Sigmoid colon (tissue), 4 donors: ENCODE measurements around the gene C17orf100.

Experiments
- EP300 ChIP-seq, 4 donors: sonication (generic); formaldehyde crosslinking; IDR thresholded peaks; one replicate each; pipeline ENCODE4 v1.6.1; 2017; ENCODE audit warnings: antibody characterized with exemption in 4 of 4
- POLR2A ChIP-seq, 2 donors: fragments of 450-650 bp; IDR thresholded peaks; one replicate each; pipeline ENCODE4 v1.6.1; 2016; ENCODE audit warnings: antibody characterized with exemption in 2 of 2, mild to moderate bottlenecking in 2 of 2, moderate library complexity in 2 of 2
- POLR2AphosphoS5 ChIP-seq, 4 donors: sonication (generic); formaldehyde crosslinking; IDR thresholded peaks; one replicate each; pipeline ENCODE4 v1.6.1; 2017; ENCODE audit warnings: antibody characterized with exemption in 4 of 4
- TF ChIP-seq, protein P1 (sequence below), 4 experiments: fragments of 450-650 bp in 3 of 4; fragments of 200-600 bp in 1 of 4; IDR thresholded peaks; one replicate each; pipeline ENCODE4 v1.5.1; 2016 to 2019; ENCODE audit warnings: antibody characterized with exemption in 4 of 4, mild to moderate bottlenecking in 3 of 4, moderate library complexity in 2 of 4

DNA sequence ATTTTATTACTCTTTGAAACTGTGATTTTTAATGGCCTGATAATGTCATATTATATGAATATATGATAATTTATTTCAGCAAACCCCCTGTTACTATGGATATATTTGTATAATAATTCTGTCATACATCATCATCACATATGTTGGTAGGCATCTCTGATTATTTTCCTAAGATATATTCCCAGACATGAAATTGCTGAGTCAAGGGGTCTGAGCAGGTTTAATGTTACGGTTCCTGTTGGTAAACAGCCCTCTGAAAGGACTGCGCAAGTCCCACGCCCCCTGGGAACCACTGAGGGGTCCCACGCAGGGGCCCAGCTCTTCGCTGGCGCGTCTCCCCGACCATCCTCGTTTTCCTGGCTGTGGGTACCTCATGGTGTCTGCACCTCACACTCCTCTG lies 37.4 kb downstream of the C17orf100 start:
- TF ChIP-seq, protein P1, sequence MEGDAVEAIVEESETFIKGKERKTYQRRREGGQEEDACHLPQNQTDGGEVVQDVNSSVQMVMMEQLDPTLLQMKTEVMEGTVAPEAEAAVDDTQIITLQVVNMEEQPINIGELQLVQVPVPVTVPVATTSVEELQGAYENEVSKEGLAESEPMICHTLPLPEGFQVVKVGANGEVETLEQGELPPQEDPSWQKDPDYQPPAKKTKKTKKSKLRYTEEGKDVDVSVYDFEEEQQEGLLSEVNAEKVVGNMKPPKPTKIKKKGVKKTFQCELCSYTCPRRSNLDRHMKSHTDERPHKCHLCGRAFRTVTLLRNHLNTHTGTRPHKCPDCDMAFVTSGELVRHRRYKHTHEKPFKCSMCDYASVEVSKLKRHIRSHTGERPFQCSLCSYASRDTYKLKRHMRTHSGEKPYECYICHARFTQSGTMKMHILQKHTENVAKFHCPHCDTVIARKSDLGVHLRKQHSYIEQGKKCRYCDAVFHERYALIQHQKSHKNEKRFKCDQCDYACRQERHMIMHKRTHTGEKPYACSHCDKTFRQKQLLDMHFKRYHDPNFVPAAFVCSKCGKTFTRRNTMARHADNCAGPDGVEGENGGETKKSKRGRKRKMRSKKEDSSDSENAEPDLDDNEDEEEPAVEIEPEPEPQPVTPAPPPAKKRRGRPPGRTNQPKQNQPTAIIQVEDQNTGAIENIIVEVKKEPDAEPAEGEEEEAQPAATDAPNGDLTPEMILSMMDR (IDR thresholded peaks at IDR 0.05), result no peak
- TF ChIP-seq POLR2A (IDR thresholded peaks at IDR 0.05) (no peak), POLR2AphosphoS5 (IDR thresholded peaks at IDR 0.05) (no peak), EP300 (IDR thresholded peaks at IDR 0.05) (no peak)
